Ovary (tissue), 9 donors: ENCODE measurements around the gene CRACR2B. TPM values are rescaled to one million over a fixed set of nuclear protein-coding genes. Genes with fewer than 3 reads are reported as not detected.

ENCODE experiments used
- DNase-seq, 5 donors: peaks; one replicate each; pipeline ENCODE4 v3.0.0-alpha.2; 2019 to 2020
- H3K27ac ChIP-seq, 2 donors: fragments of 200-600 bp; one replicate each; pipeline versions ENCODE4 v1.5.1 to v1.8.0; 2019 to 2022
- H3K27me3 ChIP-seq: fragments of 200-600 bp; one replicate; pipeline ENCODE4 v1.8.0; 2022
- H3K36me3 ChIP-seq: fragments of 200-600 bp; sonication (generic); one replicate; pipeline ENCODE4 v1.5.1; 2019
- H3K4me1 ChIP-seq: one replicate; pipeline ENCODE4 v1.8.1; 2013; ENCODE audit warnings: mild to moderate bottlenecking, moderate library complexity; ENCODE audit not compliant: insufficient read depth
- H3K4me3 ChIP-seq: fragments of 200-600 bp; sonication (generic); one replicate; pipeline ENCODE4 v1.5.1; 2017
- H3K9me3 ChIP-seq, 2 donors: fragments of 200-600 bp in 1 of 2; sonication (generic) in 1 of 2; one replicate each; pipeline versions ENCODE4 v1.5.1 to v1.8.1; 2013 to 2019; ENCODE audit warnings: mild to moderate bottlenecking in 1 of 2, moderate library complexity in 1 of 2
- CTCF ChIP-seq, 3 donors: fragments of 450-650 bp in 2 of 3; fragments of 200-600 bp in 1 of 3; IDR thresholded peaks; one replicate each; pipeline versions ENCODE4 v1.5.1 to v1.8.0; 2016 to 2022; ENCODE audit warnings: antibody characterized with exemption in 3 of 3, mild to moderate bottlenecking in 1 of 3
- EP300 ChIP-seq: sonication (generic); formaldehyde crosslinking; IDR thresholded peaks from one replicate; pipeline ENCODE4 v1.6.1; 2017; ENCODE audit warnings: antibody characterized with exemption
- POLR2A ChIP-seq: fragments of 450-650 bp; IDR thresholded peaks from one replicate; pipeline ENCODE4 v1.6.1; 2017; ENCODE audit warnings: antibody characterized with exemption, mild to moderate bottlenecking, moderate library complexity
- WGBS, 3 donors: extraction: QIAGEN DNeasy Blood & Tissue Kit in 1 of 3; methylation state at CpG; one replicate each; pipeline versions ENCODE4 v1.1.5 to v1.1.7; 2013 to 2017; 5-methylcytosine and 5-hydroxymethylcytosine counted together
- intact Hi-C, 4 donors: fragments of 100-400 bp; cut with DNase I; formaldehyde crosslinking; loops; one replicate each; pipeline versions ENCODE4 v1.11.0 to v1.15.1; 2022 to 2023
- polyA plus RNA-seq, 2 donors: library from polyadenylated mRNA; stranded (reverse); fragments of 200-250 nt in 1 of 2; fragments of 350-450 nt in 1 of 2; fragmentation: Illumina TruSeq in 1 of 2; extraction: RNeasy Lipid Tissue Mini Kit (QIAGEN cat#74804) in 1 of 2; gene quantifications; one replicate each; pipeline ENCODE4 v1.2.3, GENCODE V29; 2013 to 2014
- total RNA-seq, 7 donors: library from RNA; depleted of rRNA in 2 of 7; stranded (reverse); fragments of >200 nt in 2 of 7; fragmentation: NEBNext Ultra II Directional in 3 of 7; extraction: Animal tissue kit (Norgen Biotek cat#: 25700) in 3 of 7; gene quantifications; one replicate each; pipeline versions ENCODE4 v1.1.0 to v1.2.4, GENCODE V29; 2016 to 2023
- donor health status: DM: no; HTN: no; CAD: no; lungs with moderate emphysema.
- donor health status: DM: no; HTN: no; CAD: no.
- donor health status: Bipolar disorder and iron deficiency.
- donor health status: DM: yes; HTN: yes; CAD: no.
- donor health status: DM: no; HTN: no; CAD: no.
- donor health status: DM: yes; HTN: yes; CAD: no.

The CRACR2B gene
- total and polyA plus RNA-seq, 9 donors, result 0.18 to 6.5 (median 3.9) TPM

GRCh38 chr11:827146-827896, 398 bp upstream of the CRACR2B start:
- peaks cover 14% of the 10 kb centered on the region for H3K4me1 ChIP-seq
- intact Hi-C loops, result no loop called here

GRCh38 chr11:828506-829175, 922 bp downstream of the CRACR2B start:
- intact Hi-C loops, result no loop called here
- Histone ChIP-seq H3K4me3 (no peak overlapping the region), H3K27me3 (no peaks in the 10 kb centered on the region), H3K27ac (peak overlapping the region in 1 of 2 donors; percentile 1), H3K36me3 (no peaks in the 10 kb centered on the region), H3K9me3 (no peaks in the 10 kb centered on the region), H3K4me1 (peaks cover 16% of the 10 kb centered on the region)
- TF ChIP-seq POLR2A, result no peak
- no peak for DNase-seq
- 59 to 70% (median 67%) methylated on average over 21 of the region's 21 CpGs for WGBS, 3 donors

More at GRCh38 chr11:827146-827896, 398 bp upstream of the CRACR2B start:
- TF ChIP-seq CTCF (IDR thresholded peaks at IDR 0.05), result no peak
- TF ChIP-seq POLR2A, result no peak
- TF ChIP-seq EP300, result no peak
- peak overlapping the region; percentile 0 for H3K4me3 ChIP-seq
- no peak overlapping the region for H3K27ac ChIP-seq
- H3K36me3 ChIP-seq, result no peaks in the 10 kb centered on the region
- WGBS, 3 donors, result 8 to 13% (median 9%) methylated on average over 44 to 66 of the region's 66 CpGs
- DNase-seq, result no peak
- no peaks in the 10 kb centered on the region for H3K9me3 ChIP-seq
- no peaks in the 10 kb centered on the region for H3K27me3 ChIP-seq

GRCh38 chr11:829176-829846, 1.6 kb downstream of the CRACR2B start:
- intact Hi-C loops, result no loop called here
- no peak overlapping the region for H3K4me3 ChIP-seq
- H3K27me3 ChIP-seq, result no peaks in the 10 kb centered on the region
- no peaks in the 10 kb centered on the region for H3K9me3 ChIP-seq
- no peaks in the 10 kb centered on the region for H3K36me3 ChIP-seq
- 11 to 24% (median 22%) methylated on average over 38 to 40 of the region's 40 CpGs for WGBS, 3 donors
- peaks cover 20% of the 10 kb centered on the region for H3K4me1 ChIP-seq
- no peak for TF ChIP-seq POLR2A
- TF ChIP-seq EP300, result no peak
- no peak for TF ChIP-seq CTCF (IDR thresholded peaks at IDR 0.05)
- DNase-seq, result peak in 1 of 5 donors; percentile 62
- H3K27ac ChIP-seq, result peak overlapping the region in 1 of 2 donors; percentile 1

GRCh38 chr11:829847-830294, 2.2 kb downstream of the CRACR2B start:
- Histone ChIP-seq H3K27ac (no peak overlapping the region), H3K36me3 (no peaks in the 10 kb centered on the region), H3K4me1 (peaks cover 23% of the 10 kb centered on the region), H3K27me3 (no peaks in the 10 kb centered on the region), H3K9me3 (no peaks in the 10 kb centered on the region), H3K4me3 (peak overlapping the region; percentile 17)
- TF ChIP-seq EP300, result no peak
- TF ChIP-seq CTCF (IDR thresholded peaks at IDR 0.05), result no peak
- no peak for TF ChIP-seq POLR2A
- 2 to 4% (median 4%) methylated on average over 35 to 39 of the region's 39 CpGs for WGBS, 3 donors
- intact Hi-C loops, result no loop called here
- DNase-seq, result no peak
